Measurements from ENCODE around the gene DYDC1.

DYDC1 gene
- 0 reads per million in 3 donors for total RNA-seq

DNA sequence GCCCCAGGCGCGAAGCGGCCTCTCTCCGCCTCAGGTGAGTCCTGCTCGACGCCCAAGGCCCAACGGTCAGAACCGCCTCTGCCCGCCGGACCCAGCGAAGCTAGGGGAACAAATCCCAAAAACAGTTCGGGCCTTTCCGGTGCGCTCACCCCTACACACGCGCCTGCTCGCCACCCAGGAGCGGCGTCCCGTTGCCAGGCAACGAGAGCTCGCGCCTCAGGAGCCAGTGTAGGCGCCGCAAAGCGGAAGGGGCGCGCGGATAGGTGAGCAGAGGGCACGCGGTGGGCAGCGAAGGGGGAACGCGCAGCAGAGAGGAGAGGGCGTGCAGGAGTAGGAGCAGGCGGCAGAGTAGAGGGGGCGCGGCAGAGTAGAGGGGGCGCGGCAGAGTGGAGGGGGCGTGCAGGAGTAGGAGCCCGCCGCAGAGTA is at the start of gene DYDC1, which contains the start of gene DYDC2:
TSS of gene DYDC1 (minus strand) at position 193 of the 426 bp plus-strand sequence. CDS start 4,154 bp downstream, outside the sequence.
TSS of gene DYDC2 (plus strand) at position 219 of the 426 bp plus-strand sequence. CDS start 5,663 bp downstream, outside the sequence.
- H3K4me1 ChIP-seq (ENCODE audit: control insufficient read depth, insufficient read depth, low read length, poor library complexity, severe bottlenecking): no peaks in the 10 kb centered on the region
- H3K27me3 ChIP-seq (replicated peaks; ENCODE audit: control insufficient read depth, insufficient read depth, low read length, poor library complexity, severe bottlenecking): peaks cover 28% of the 10 kb centered on the region
- H3K4me3 ChIP-seq (ENCODE audit: insufficient read depth, low read depth, low read length, poor library complexity, severe bottlenecking): peak within 1 kb of the TSS; percentile 37
- H3K9me3 ChIP-seq (ENCODE audit: control insufficient read depth, low read length): no peaks in the 10 kb centered on the region
- DNase-seq: no peak
- H3K36me3 ChIP-seq (ENCODE audit: control insufficient read depth, insufficient read depth, low read length): no peaks in the 10 kb centered on the region
- no peak within 1 kb of the TSS for H3K27ac ChIP-seq (ENCODE audit: insufficient read depth, low read length, poor library complexity, severe bottlenecking)

DNA sequence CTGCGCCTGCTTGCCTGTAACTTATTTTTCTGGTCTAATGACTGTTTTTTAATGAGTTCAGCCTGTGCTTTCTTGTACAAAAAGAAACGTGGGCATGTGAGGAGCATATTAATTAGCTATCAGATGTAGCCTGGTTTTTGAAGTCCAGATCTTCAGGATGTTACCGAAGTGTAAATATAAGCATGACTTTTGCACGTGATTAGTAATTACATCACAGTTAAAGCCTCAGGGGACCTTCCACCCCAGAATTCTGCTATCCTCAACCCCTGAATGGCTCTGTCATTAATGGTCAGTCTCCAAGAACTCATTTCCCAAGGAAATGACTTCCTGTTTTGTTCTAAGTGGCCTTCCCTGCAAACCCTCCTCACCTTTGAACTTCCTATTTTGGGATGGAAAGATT is 49.6 kb upstream of the DYDC1 start:
- no peak overlapping the region for H3K27ac ChIP-seq (ENCODE audit: insufficient read depth, low read length, poor library complexity, severe bottlenecking)
- no peaks in the 10 kb centered on the region for H3K36me3 ChIP-seq (ENCODE audit: control insufficient read depth, insufficient read depth, low read length)
- no peaks in the 10 kb centered on the region for H3K27me3 ChIP-seq (replicated peaks; ENCODE audit: control insufficient read depth, insufficient read depth, low read length, poor library complexity, severe bottlenecking)
- no peak for DNase-seq
- H3K4me1 ChIP-seq (ENCODE audit: control insufficient read depth, insufficient read depth, low read length, poor library complexity, severe bottlenecking): peaks cover 8% of the 10 kb centered on the region
- no peak overlapping the region for H3K4me3 ChIP-seq (ENCODE audit: insufficient read depth, low read depth, low read length, poor library complexity, severe bottlenecking)
- no peaks in the 10 kb centered on the region for H3K9me3 ChIP-seq (ENCODE audit: control insufficient read depth, low read length)

DNA sequence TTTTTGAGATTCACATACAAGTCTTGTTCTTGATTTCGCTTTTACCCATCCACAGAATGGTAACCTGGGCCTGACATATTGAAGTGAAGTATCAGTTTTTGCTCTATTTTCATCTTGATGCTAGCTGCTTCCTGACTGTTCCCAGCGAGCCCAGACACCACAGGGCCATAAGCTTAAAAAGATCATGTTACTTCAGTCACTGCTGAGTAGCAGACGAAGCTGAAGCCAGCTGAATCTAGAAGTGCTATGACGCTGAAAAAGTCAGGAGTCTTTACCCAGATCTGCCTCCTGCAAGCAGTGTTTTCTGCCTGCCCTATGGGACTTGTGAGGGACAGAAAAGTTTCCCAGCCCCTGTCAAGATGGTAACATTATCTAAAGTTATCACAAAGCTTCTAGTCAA is 49.1 kb upstream of the DYDC1 start:
- no peaks in the 10 kb centered on the region for H3K27me3 ChIP-seq (replicated peaks; ENCODE audit: control insufficient read depth, insufficient read depth, low read length, poor library complexity, severe bottlenecking)
- no peaks in the 10 kb centered on the region for H3K9me3 ChIP-seq (ENCODE audit: control insufficient read depth, low read length)
- H3K27ac ChIP-seq (ENCODE audit: insufficient read depth, low read length, poor library complexity, severe bottlenecking): no peak overlapping the region
- no peak for DNase-seq
- H3K36me3 ChIP-seq (ENCODE audit: control insufficient read depth, insufficient read depth, low read length): no peaks in the 10 kb centered on the region
- H3K4me3 ChIP-seq (ENCODE audit: insufficient read depth, low read depth, low read length, poor library complexity, severe bottlenecking): no peak overlapping the region
- H3K4me1 ChIP-seq (ENCODE audit: control insufficient read depth, insufficient read depth, low read length, poor library complexity, severe bottlenecking): peaks cover 8% of the 10 kb centered on the region

DNA sequence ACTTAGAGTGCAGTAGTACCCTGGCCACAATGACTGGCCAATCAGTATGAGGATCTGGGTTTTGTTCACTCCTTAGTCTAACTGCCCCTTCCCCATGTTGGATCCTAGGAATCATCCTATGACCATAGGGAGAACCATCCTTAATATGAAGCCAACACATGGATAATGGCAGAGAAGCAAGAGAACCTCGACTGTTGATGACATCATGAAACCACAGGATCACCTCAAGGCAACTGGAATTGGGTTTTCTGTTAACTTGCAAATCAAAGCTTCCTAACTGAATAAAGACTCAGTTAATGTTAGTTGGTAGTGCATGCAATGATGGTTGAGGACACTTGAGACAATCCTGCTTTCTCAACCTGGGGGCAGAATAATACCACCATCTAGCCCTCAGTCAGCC is 48.5 kb upstream of the DYDC1 start:
- no peaks in the 10 kb centered on the region for H3K36me3 ChIP-seq (ENCODE audit: control insufficient read depth, insufficient read depth, low read length)
- no peaks in the 10 kb centered on the region for H3K27me3 ChIP-seq (replicated peaks; ENCODE audit: control insufficient read depth, insufficient read depth, low read length, poor library complexity, severe bottlenecking)

DNA sequence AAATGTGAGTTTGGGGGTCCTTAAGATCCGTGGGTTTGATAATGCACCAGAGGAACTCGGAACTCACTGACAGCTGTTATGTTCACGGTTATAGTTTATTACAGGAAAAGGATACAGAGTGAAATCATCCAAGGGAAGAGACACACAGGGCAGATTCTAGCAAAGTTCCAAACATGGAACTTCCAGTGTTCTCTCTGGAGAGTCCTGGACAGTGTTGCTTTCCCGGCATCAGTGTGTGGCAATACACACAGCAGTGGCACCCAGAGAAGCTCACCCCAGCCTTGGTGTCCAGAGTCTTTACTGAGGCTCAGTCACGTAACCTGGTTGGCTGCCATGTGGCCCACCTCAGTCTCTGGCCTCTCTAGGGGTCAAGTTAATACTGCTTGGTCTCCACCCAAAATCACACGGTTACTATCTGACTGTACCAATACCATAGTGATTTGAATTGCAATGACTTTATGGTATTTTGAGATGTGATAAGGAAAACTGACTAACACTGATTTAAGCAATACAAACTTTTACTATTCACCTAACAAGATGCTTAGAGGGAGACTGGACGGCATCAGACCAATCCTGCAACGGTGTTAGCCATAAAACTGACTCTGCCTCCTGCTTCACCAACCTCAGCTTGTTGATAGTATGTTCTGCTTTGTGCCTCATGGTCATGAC is 43.7 kb upstream of the DYDC1 start:
- Histone ChIP-seq H3K36me3 (ENCODE audit: control insufficient read depth, insufficient read depth, low read length) (no peaks in the 10 kb centered on the region), H3K27me3 (replicated peaks; ENCODE audit: control insufficient read depth, insufficient read depth, low read length, poor library complexity, severe bottlenecking) (no peaks in the 10 kb centered on the region)

More for the DNA sequence above, 48.5 kb upstream of the DYDC1 start:
- Histone ChIP-seq H3K27ac (ENCODE audit: insufficient read depth, low read length, poor library complexity, severe bottlenecking) (no peak overlapping the region), H3K4me3 (ENCODE audit: insufficient read depth, low read depth, low read length, poor library complexity, severe bottlenecking) (no peak overlapping the region), H3K4me1 (ENCODE audit: control insufficient read depth, insufficient read depth, low read length, poor library complexity, severe bottlenecking) (peaks cover 8% of the 10 kb centered on the region), H3K9me3 (ENCODE audit: control insufficient read depth, low read length) (no peaks in the 10 kb centered on the region)
- DNase-seq: no peak

DNA sequence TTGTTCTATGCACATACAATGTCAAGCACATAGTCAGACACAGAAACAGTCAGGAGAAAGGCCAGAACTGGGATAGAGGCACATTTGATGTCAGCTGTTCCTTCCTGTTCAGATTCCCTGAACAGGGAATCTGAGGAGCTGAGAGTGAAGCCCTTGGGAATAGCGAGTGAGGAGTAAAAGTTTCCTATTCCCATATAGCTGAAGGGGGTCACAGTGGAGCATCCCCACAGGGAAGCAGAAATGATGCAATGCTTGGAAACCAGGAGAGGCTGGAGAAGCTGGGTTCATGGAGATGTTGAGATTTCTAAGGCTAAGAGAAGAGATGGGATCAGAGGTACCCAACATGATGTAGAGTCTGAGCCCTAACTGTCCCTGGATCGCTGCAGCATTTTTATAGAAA is 40.5 kb upstream of the DYDC1 start:
- Histone ChIP-seq H3K4me3 (ENCODE audit: insufficient read depth, low read depth, low read length, poor library complexity, severe bottlenecking) (no peak overlapping the region), H3K27ac (ENCODE audit: insufficient read depth, low read length, poor library complexity, severe bottlenecking) (no peak overlapping the region), H3K4me1 (ENCODE audit: control insufficient read depth, insufficient read depth, low read length, poor library complexity, severe bottlenecking) (no peaks in the 10 kb centered on the region), H3K36me3 (ENCODE audit: control insufficient read depth, insufficient read depth, low read length) (no peaks in the 10 kb centered on the region), H3K27me3 (replicated peaks; ENCODE audit: control insufficient read depth, insufficient read depth, low read length, poor library complexity, severe bottlenecking) (peaks cover 4% of the 10 kb centered on the region), H3K9me3 (ENCODE audit: control insufficient read depth, low read length) (no peaks in the 10 kb centered on the region)
- no peak for DNase-seq

More for the DNA sequence above, 43.7 kb upstream of the DYDC1 start:
- Histone ChIP-seq H3K27ac (ENCODE audit: insufficient read depth, low read length, poor library complexity, severe bottlenecking) (no peak overlapping the region), H3K4me1 (ENCODE audit: control insufficient read depth, insufficient read depth, low read length, poor library complexity, severe bottlenecking) (no peaks in the 10 kb centered on the region), H3K4me3 (ENCODE audit: insufficient read depth, low read depth, low read length, poor library complexity, severe bottlenecking) (no peak overlapping the region), H3K9me3 (ENCODE audit: control insufficient read depth, low read length) (no peaks in the 10 kb centered on the region)
- no peak for DNase-seq

DNA sequence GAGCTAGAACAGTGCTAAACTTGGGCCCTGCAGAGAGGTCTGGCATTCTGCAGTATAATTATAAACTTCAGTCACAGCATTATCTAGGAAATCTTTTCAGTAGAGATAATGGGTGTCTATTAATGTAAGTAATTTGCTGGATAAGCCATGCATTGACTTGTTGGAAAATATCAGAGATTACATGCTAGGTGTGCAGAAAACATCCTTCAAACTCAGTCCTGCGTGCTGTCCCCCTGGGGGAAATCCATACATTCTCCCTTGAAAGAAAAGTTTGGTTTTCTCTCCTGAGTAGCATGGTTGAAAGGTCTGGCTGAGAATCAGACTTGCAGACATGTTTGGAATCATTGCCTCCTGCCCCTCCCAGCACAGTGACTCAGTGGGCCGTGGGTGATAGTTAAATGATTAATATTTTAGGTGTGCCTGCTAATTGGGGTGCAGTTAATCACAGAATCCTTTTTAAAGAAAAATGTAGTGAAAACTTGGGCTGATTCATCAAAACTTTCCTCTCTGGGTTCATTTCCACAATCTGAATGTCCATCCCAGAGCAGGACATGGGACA is 37.9 kb upstream of the DYDC1 start:
- H3K27ac ChIP-seq (ENCODE audit: insufficient read depth, low read length, poor library complexity, severe bottlenecking): no peak overlapping the region
- H3K4me3 ChIP-seq (ENCODE audit: insufficient read depth, low read depth, low read length, poor library complexity, severe bottlenecking): no peak overlapping the region
- H3K9me3 ChIP-seq (ENCODE audit: control insufficient read depth, low read length): no peaks in the 10 kb centered on the region
- no peaks in the 10 kb centered on the region for H3K4me1 ChIP-seq (ENCODE audit: control insufficient read depth, insufficient read depth, low read length, poor library complexity, severe bottlenecking)
- no peak for DNase-seq
- H3K36me3 ChIP-seq (ENCODE audit: control insufficient read depth, insufficient read depth, low read length): no peaks in the 10 kb centered on the region
- peaks cover 4% of the 10 kb centered on the region for H3K27me3 ChIP-seq (replicated peaks; ENCODE audit: control insufficient read depth, insufficient read depth, low read length, poor library complexity, severe bottlenecking)

DNA sequence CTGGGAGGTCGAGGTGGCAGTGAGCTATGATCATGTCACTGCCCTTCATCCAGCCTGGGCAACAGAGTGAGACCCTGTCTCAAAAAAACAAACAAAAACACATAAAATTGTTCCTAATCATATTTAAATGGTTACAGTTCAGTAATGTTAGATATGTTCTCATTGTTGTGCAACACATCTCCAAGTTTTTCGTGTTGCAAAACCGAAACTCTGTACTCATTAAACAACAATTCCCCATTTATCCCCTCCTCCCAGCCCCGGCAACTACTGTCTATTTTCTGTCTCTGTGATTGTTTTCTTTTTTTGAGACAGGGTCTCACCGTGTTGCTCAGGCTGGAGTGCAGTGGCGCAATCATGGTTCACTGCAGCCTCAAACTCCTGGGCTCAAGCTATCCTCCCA is 35.7 kb upstream of the DYDC1 start:
- H3K27ac ChIP-seq (ENCODE audit: insufficient read depth, low read length, poor library complexity, severe bottlenecking): no peak overlapping the region
- H3K4me3 ChIP-seq (ENCODE audit: insufficient read depth, low read depth, low read length, poor library complexity, severe bottlenecking): no peak overlapping the region
- H3K9me3 ChIP-seq (ENCODE audit: control insufficient read depth, low read length): no peaks in the 10 kb centered on the region
- DNase-seq: no peak
- peaks cover 4% of the 10 kb centered on the region for H3K27me3 ChIP-seq (replicated peaks; ENCODE audit: control insufficient read depth, insufficient read depth, low read length, poor library complexity, severe bottlenecking)
- H3K4me1 ChIP-seq (ENCODE audit: control insufficient read depth, insufficient read depth, low read length, poor library complexity, severe bottlenecking): no peaks in the 10 kb centered on the region
- H3K36me3 ChIP-seq (ENCODE audit: control insufficient read depth, insufficient read depth, low read length): no peaks in the 10 kb centered on the region

DNA sequence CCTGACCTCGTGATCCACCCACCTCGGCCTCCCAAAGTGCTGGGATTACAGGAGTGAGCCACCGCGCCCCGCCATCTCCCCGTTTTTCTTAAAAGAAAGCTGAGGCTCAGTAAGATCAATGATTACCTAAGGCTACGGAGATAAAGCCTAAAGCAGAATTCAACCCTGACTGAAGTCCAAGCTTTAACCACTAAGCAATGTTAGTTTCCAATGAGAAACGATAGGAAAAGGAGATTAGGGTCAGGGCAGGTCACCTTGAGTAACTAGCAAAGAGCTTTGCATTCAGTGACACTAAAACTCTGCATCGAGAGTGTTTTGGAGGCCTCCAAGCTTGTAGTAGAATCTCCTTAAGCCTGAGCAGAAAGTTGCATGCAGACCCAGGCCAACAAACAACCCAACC is 34.2 kb upstream of the DYDC1 start:
- Histone ChIP-seq H3K36me3 (ENCODE audit: control insufficient read depth, insufficient read depth, low read length) (no peaks in the 10 kb centered on the region), H3K4me1 (ENCODE audit: control insufficient read depth, insufficient read depth, low read length, poor library complexity, severe bottlenecking) (no peaks in the 10 kb centered on the region), H3K4me3 (ENCODE audit: insufficient read depth, low read depth, low read length, poor library complexity, severe bottlenecking) (no peak overlapping the region), H3K27me3 (replicated peaks; ENCODE audit: control insufficient read depth, insufficient read depth, low read length, poor library complexity, severe bottlenecking) (peaks cover 4% of the 10 kb centered on the region), H3K9me3 (ENCODE audit: control insufficient read depth, low read length) (no peaks in the 10 kb centered on the region), H3K27ac (ENCODE audit: insufficient read depth, low read length, poor library complexity, severe bottlenecking) (no peak overlapping the region)
- no peak for DNase-seq

DNA sequence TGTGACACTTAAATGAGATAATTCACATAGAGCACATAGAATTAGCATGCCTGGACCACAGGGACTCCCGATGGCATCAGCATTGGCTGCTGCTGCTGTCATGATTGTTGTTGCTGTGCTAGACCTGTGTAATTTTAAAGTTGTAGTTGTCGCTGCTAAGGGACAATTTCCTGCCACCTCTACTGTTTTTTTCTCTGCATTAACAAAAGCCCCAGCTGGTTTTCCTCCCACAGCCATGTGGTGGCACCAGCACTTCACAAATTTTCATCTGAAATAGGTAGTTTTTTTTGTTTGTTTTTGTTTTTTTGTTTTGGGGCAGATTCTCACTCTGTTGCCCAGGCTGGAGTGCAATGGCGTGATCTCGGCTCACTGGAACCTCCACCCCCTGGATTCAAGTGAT is 26.4 kb upstream of the DYDC1 start:
- H3K27ac ChIP-seq (ENCODE audit: insufficient read depth, low read length, poor library complexity, severe bottlenecking): no peak overlapping the region
- H3K4me3 ChIP-seq (ENCODE audit: insufficient read depth, low read depth, low read length, poor library complexity, severe bottlenecking): no peak overlapping the region
- H3K4me1 ChIP-seq (ENCODE audit: control insufficient read depth, insufficient read depth, low read length, poor library complexity, severe bottlenecking): no peaks in the 10 kb centered on the region
- H3K36me3 ChIP-seq (ENCODE audit: control insufficient read depth, insufficient read depth, low read length): no peaks in the 10 kb centered on the region
- H3K9me3 ChIP-seq (ENCODE audit: control insufficient read depth, low read length): no peaks in the 10 kb centered on the region
- peak in 1 of 3 donors; percentile 43 for DNase-seq
- H3K27me3 ChIP-seq (replicated peaks; ENCODE audit: control insufficient read depth, insufficient read depth, low read length, poor library complexity, severe bottlenecking): no peaks in the 10 kb centered on the region

Measured in effector memory CD4-positive, alpha-beta T cell (primary cell).